NCI-H460 (cell line): ENCODE measurements around the gene TOX2. TPM values are rescaled to one million over a fixed set of nuclear protein-coding genes. Genes with fewer than 3 reads are reported as not detected.

Experiments used
- DNase-seq: peaks from one replicate; pipeline ENCODE4 v3.0.0-alpha.2; 2016; ENCODE audit warnings: low read depth; ENCODE audit errors: extremely low read depth
- total RNA-seq: library from RNA; depleted of rRNA; stranded (reverse); fragments of >200 nt; shearing (Covaris generic); gene quantifications from 2 replicates; pipeline ENCODE4 v1.2.3, GENCODE V29; 2014

Gene TOX2
- total RNA-seq, 1 experiment from 2014 or later = 7.1 TPM

DNA sequence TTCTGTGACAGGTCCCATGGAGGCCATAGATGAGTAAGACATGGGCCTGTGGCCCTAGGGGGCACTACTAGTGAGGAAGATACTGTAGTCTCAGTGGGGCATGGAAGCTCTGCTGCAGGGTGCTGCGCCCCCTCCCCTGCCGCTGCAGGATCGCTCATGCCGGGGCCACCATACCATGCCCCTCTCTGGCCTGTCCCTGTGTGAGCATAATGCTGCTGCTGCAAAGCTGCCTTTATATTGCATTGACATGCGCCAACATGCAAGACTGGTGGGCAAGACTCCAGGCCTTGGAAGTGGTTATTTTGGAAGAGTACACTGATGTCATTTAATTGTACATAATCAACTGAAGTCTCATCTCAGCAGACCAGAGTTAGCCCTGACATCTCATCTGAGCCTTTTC, 60.0 kb downstream of the TOX2 start:
- DNase-seq = no peak

- peak; percentile 91 for DNase-seq
Measured at GRCh38 chr20:43975096-43975768, 60.6 kb downstream of the TOX2 start.

DNA sequence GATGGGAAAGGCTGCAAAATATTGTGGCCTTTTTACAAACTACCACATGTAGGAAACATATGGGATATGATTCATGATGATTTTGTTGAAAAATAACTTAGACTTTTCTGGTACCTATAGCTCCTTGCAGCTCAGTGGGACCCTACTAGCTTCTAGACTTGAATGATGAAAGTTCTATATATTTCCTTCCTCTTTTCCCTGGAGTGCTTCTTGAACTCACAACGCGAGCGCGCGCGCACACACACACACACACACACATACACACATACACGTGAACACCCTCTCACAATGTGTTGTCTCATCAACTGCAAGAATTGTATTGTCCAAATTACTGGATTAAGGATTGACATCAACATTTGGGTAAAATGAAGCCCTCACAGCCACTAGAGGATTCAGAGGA, 61.9 kb downstream of the TOX2 start:
- no peak for DNase-seq

GRCh38 chr20:43977252-43977651, 62.6 kb downstream of the TOX2 start:
- no peak for DNase-seq

GRCh38 chr20:43977962-43978361, 63.3 kb downstream of the TOX2 start:
- no peak for DNase-seq

DNA sequence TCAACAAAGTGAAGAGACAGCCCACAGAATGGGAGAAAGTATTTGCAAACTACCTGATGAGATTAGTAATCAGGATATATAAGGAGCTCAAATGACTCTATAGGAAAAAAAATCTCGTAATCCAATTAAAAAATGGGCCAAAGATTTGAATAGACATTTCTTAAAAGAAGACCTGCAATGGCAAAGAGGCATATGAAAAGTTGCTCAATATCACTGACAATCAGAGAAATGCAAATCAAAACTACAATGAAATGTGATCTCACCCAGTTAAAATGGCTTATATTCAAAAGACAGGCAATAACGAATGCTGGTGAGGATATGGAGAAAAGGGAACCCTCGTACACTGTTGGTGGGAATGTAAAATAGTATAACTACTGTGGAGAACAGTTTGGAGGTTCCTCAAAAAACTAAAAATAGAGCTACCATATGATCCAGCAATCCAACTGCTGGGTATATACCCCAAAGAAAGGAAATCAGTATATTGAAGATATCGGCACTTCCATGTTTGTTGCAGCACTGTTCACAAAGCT, 65.0 kb downstream of the TOX2 start:
- no peak for DNase-seq

GRCh38 chr20:43981540-43981939, 66.9 kb downstream of the TOX2 start:
- DNase-seq = no peak

DNA sequence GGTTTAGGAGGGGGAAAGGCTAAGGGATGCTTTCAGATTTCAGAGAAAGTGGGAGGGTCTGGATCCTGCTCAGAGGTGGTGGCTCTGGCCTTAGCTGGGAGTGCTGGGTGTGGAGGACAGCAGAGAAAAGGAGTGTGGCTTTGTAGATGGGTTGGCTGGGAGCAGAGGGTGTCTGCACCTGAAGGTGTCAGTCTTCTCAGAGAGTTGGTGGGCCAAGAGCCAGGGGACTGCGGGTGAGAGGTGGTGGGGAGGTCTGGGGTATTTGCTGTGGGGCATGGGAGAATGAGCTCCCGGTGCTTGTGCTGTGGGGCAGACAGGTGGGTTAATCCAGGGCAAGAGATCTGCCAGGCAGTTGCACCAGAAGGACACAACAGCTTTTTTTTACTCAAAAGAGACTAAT, 67.4 kb downstream of the TOX2 start:
- no peak for DNase-seq

- DNase-seq = no peak
Measured at GRCh38 chr20:43982886-43983285, 68.2 kb downstream of the TOX2 start.

- DNase-seq = no peak
Measured at GRCh38 chr20:43983359-43983758, 68.7 kb downstream of the TOX2 start.

DNA sequence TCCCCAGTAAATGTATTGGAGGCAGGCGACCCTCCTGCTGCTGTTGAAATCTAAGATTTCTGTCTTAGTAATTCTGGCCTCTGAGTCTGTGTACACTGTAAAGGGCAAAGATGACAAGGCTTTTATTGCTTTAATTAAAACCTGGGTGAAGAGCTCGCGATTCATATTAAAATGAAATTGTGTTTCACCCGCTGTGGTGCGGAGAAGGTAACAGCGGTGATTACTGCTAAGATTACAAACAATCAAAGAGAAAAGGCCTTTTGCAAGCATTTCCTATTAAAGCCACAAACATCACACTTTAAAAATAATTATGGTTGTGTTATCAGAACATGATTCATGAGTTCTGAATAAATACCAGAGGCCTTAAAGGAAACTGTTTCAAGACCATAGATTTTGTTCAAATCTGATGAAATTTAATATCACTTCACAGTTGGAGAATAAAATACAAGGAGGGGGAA, 69.3 kb downstream of the TOX2 start:
- no peak for DNase-seq

GRCh38 chr20:43984587-43984986, 69.9 kb downstream of the TOX2 start:
- no peak for DNase-seq

GRCh38 chr20:43985121-43985520, 70.5 kb downstream of the TOX2 start:
- DNase-seq = no peak

DNA sequence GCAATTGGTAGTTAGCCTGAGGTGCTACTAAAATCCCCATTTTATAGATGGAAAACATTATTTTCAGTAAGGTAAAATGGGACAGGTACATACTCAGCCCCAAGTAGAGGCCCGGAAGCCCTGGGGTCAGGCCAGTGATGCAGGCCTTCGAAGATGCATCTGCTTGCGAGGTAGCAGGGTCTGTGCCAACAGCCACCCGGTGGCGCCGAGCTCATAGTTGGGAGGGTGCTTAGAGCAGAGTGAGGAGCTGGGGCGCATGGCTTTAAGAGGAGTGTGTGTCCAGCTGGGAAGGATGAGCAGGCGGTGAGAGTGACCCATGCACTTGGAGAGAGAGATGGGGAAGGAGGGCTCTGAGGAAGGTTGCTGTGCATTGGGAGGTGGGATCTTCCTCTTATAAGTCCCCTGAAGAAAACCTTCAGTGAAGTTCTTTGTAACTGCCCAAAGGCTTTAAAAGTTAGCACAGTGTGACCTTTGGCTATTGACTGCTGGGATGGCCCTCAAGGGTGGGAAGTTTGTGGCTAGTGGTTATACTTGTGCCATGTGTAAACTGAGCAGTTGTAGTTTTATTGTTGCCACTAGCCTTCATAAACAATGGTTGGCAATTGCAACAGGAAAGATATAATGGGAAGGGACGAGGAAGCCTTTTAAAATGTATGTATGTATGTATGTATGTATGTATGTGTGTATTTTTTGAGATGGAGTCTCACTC, 71.1 kb downstream of the TOX2 start:
- DNase-seq = no peak

DNA sequence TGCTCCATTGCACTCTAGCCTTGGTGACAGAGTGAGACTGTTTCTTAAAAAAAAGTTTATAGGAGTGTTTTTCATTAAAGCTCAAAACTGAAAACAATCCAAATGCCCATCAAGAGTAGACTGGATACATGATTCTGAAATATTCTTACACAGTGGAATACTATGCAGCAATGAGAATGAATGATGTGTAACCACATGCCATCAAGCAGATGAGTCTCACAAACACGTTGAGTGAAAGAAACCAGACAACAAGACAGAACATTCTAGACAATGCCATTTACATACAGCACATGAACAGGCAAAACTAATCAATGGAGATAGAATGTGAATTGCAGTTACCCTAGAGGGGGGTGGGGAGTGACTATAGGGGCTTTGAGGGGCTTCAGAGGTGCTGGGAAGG, 72.4 kb downstream of the TOX2 start:
- no peak for DNase-seq

DNA sequence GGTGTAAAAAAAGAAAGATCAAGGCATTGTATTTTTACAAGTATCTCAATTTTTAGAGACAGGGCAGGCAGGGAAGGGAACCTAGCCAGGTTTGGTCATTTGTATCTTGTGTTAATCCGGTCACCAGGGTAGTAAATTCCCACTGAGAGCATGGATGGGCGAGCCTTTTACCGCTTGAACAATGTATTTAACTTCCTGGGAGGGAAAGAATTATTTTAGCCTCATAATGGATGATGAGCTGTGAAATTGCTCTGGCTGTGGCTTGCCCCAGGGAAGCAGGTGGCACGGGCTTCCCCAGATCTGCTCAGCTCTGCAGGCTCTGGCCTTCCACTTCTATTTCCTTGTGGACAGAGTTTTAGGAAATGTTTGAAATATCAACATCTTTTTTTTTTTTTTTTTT, 72.9 kb downstream of the TOX2 start:
- no peak for DNase-seq

GRCh38 chr20:43988451-43988850, 73.8 kb downstream of the TOX2 start:
- no peak for DNase-seq

DNA sequence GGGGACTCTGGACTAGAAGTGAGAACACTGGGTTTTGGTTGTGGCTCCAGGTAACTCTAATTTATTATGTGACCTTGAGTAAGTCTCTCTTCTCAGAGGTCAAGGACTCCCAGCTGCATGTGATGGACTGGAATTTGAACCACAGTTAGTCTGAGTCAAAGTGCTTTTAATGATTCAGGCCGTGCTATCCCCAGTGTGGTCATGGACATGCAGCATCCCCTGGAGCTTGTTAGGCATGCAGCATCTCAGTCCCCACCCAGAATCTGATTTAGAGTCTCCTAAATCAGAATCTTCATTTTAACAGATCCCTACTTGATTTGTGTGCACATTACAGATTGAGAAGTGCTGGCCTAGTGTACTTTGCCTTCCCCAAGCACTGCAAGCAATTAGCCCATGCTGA, 74.2 kb downstream of the TOX2 start:
- DNase-seq = no peak

DNA sequence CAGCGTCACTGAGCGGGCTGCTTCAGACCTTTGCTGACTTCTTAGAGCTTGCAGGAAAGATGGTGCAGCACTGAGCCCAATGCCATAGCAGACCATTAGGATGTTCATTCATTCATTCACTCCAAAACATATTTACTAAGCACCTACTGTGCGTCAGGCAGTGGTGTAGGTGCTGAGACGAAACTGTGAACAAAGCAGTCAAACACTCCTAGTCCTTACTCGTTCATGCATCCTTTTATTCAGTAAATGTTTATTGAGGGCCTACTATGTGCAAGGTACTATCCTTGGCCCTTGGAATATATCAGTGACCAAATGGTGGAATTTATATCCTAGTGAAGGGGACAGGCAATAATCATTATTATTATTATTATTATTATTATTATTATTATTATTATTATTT, 76.6 kb downstream of the TOX2 start:
- DNase-seq = no peak

DNA sequence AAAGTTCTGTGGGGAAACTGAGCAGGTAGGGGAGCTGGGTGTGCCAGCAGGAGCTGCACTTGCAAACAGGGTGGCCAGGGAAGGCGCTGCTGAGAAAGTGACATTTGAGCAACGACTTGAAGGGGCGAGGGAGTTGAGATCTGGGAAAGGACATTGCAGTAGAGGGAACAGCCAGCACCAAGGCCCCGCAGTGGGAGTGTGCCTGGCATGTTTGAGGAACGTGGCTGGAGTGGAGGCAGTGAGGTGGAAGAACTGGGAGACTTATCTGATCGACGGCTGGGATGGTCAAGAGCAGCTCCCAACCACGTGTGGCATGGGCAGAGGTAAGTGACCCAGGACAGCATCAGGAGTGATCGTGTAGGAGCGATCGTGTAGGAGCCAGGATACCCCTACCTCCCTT, 77.3 kb downstream of the TOX2 start:
- DNase-seq = no peak

DNA sequence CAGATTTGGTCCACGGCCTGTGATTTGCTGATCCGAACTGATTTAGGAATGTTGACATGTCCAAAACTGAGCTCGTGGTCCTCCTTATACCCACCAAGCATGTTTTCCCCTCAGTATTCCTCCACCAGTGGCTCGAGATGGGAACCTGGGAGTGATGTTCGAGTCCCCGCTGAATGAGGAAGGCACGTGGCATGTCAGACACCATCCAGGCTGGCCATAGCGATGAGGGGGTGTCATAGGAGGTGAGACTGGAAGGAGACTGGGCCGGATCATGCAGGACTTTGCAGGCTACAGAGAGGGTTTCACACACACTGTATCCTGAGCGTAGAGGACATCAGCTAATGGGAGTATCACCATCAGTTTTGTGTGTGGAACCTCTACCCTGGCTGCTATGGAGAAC, 78.2 kb downstream of the TOX2 start:
- no peak for DNase-seq

GRCh38 chr20:43993560-43993959, 78.9 kb downstream of the TOX2 start:
- no peak for DNase-seq
